Ishikawa (cell line): ENCODE data around the gene ATP2B2.

ENCODE experiments used
- CREB1 ChIP-seq: IDR thresholded peaks from 2 replicates; pipeline ENCODE4 v1.6.1; 2012; ENCODE audit warnings: low read depth
- MAX ChIP-seq: IDR thresholded peaks from 2 replicates; pipeline ENCODE4 v1.6.1; 2012
- RAD21 ChIP-seq: IDR thresholded peaks from 2 replicates; pipeline ENCODE4 v1.6.1; 2012; ENCODE audit warnings: low read depth
- ZBTB7A ChIP-seq: IDR thresholded peaks from 2 replicates; pipeline ENCODE4 v1.6.1; 2012; ENCODE audit warnings: low read depth

- no peak for TF ChIP-seq MAX
- TF ChIP-seq CREB1: no peak
- no peak for TF ChIP-seq ZBTB7A
- no peak for TF ChIP-seq RAD21
Measured at GRCh38 chr3:10437995-10438901, 67.1 kb downstream of the ATP2B2 start.
